ENCODE measurements around the gene TPRKB. TPM values are rescaled to one million over a fixed set of nuclear protein-coding genes. Genes with fewer than 3 reads are reported as not detected.

TPRKB gene
- total RNA-seq: 28.0 and 39.2 TPM in 2 replicates

DNA sequence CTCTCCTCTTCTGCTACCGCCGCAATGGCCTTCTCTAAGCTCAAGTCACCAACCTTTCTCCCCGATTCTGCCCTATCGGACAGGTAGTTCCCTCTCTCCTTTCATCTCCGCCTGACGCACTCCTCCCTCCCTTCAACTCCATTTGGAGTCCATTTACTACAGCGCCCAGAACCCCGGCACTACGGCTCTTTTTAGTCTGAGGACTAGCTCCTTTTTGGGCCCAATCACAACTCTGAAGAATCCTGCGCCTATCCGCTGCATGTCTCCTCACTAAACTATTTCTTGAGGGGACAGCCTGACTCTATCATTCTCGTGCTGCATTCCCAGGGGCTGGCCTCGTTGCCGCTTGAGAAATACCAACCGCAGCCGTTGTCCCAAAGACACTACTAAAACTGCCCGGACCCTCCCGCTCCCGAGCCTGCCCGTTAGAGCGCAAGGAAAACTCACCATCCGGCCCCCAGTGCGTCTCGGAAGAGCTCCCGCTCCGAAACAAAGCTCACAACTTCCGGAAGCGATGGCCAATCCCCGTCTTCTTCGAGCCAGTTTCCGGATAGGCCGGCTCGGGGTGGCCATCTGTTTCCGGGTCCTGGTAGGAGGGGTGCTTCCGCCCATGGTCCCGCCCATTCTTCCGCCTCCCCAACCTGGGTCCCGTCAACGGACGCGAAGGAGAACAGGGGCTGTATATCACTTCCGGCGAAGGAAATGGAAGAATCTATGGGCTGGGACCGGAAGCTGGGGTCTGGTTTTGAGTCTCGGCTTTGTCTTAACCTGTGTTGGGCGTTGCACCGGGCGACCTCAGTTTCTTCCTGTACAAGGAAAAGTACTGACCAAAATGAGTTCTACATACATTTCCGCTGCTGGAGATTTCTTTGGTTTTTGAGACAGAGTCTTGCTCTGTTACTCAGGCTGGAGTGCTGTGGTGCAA, at the start of gene TPRKB:
TSS of gene TPRKB (minus strand) at position 491 of the 925 bp plus-strand sequence. CDS start 2,776 bp downstream, outside the sequence.

GRCh38 chr2:73783883-73784282, 46.7 kb upstream of the TPRKB start, which contains the start of gene C2orf78:
TSS of gene C2orf78 (plus strand) at chr2:73784183. CDS start at chr2:73784310, 127 bp downstream.

DNA sequence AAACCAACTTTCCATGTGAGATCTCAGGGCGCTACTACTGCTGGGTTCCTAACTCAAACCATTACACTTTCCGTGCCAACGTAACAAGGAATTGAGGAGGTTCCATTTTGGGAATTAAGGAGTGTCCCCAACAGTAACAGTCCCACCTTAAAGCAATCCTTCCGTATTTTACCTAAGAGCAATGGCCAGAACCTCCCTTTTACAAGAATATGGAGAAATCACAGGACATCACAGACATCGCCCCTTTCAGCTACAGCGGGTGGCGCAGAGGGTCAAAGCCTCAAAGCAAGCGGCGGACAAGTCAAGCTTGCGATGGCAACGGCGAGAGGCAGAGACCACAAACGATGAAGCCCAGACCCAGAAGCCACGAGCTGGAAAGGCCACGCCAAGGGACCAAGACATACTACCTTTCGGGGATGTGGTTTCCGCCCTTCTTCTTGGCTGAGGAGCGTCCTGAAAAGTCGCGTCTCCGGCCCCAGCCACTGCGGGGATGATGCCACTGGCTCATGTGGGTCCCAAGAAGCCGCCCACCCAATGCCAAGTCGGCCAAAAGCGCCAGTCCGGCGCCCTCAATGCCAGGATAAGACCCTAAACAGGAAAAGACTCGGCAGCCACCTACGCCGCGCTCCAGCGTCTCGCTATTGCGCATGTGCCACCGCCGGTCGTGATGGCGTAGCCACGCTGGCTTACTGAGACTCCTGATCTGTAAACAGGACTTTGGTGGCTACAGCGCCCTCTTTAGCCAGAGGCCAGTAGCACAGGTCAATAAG, 42.5 kb upstream of the TPRKB start, which contains the start of gene DUSP11:
TSS of gene DUSP11 (minus strand) at position 637 of the 770 bp plus-strand sequence. CDS start at position 508, 129 bp downstream.

Other genes with a start within 250 kb of the TPRKB start
- not detected in 2 replicates for gene NAT8, start 94.9 kb downstream of the TPRKB start, total RNA-seq
- gene DUSP11, start 42.8 kb upstream of the TPRKB start, total RNA-seq: 29.0 and 30.9 TPM in 2 replicates
- not detected in 2 replicates for gene C2orf78, start 46.8 kb upstream of the TPRKB start, total RNA-seq
- gene STAMBP, start 91.6 kb upstream of the TPRKB start, total RNA-seq: 32.3 and 39.3 TPM in 2 replicates
- gene ACTG2, start 155.7 kb upstream of the TPRKB start, total RNA-seq: 3.5 and 53.9 TPM in 2 replicates
- 92.9 and 97.2 TPM in 2 replicates for gene DGUOK, start 189.5 kb upstream of the TPRKB start, total RNA-seq
- 3.6 and 4.8 TPM in 2 replicates for gene TET3, start 247.6 kb upstream of the TPRKB start, total RNA-seq